Measurements from ENCODE around the gene TOM1L1.

Gene TOM1L1

GRCh38 chr17:54906683-54907082 is 6.0 kb downstream of the TOM1L1 start:
- H3K4me3 ChIP-seq (ENCODE audit: low read length) = no peak overlapping the region
- no peak for TF ChIP-seq CTCF (conservative IDR thresholded peaks at IDR 0.05; ENCODE audit: low read depth, low read length)
- DNase-seq (ENCODE audit: low read depth) = no peak

- TF ChIP-seq CTCF (conservative IDR thresholded peaks at IDR 0.05; ENCODE audit: low read depth, low read length) = no peak
- no peak overlapping the region for H3K4me3 ChIP-seq (ENCODE audit: low read length)
Observed at GRCh38 chr17:54907376-54907775, 6.7 kb downstream of the TOM1L1 start.

GRCh38 chr17:54909766-54910165 is 9.1 kb downstream of the TOM1L1 start:
- no peak for TF ChIP-seq CTCF (conservative IDR thresholded peaks at IDR 0.05; ENCODE audit: low read depth, low read length)
- H3K4me3 ChIP-seq (ENCODE audit: low read length) = no peak overlapping the region
- no peak for DNase-seq (ENCODE audit: low read depth)

More at GRCh38 chr17:54907376-54907775, 6.7 kb downstream of the TOM1L1 start:
- no peak for DNase-seq (ENCODE audit: low read depth)

- no peak for DNase-seq (ENCODE audit: low read depth)
- TF ChIP-seq CTCF (conservative IDR thresholded peaks at IDR 0.05; ENCODE audit: low read depth, low read length) = no peak
- no peak overlapping the region for H3K4me3 ChIP-seq (ENCODE audit: low read length)
Observed at GRCh38 chr17:54916721-54917120, 16.1 kb downstream of the TOM1L1 start.

- DNase-seq (ENCODE audit: low read depth) = no peak
- H3K4me3 ChIP-seq (ENCODE audit: low read length) = no peak overlapping the region
- TF ChIP-seq CTCF (conservative IDR thresholded peaks at IDR 0.05; ENCODE audit: low read depth, low read length) = no peak
Observed at GRCh38 chr17:54919425-54919824, 18.8 kb downstream of the TOM1L1 start.

GRCh38 chr17:54920819-54921218 is 20.2 kb downstream of the TOM1L1 start:
- H3K4me3 ChIP-seq (ENCODE audit: low read length) = no peak overlapping the region
- no peak for TF ChIP-seq CTCF (conservative IDR thresholded peaks at IDR 0.05; ENCODE audit: low read depth, low read length)
- no peak for DNase-seq (ENCODE audit: low read depth)

GRCh38 chr17:54924405-54924804 is 23.8 kb downstream of the TOM1L1 start:
- DNase-seq (ENCODE audit: low read depth) = no peak
- no peak for TF ChIP-seq CTCF (conservative IDR thresholded peaks at IDR 0.05; ENCODE audit: low read depth, low read length)
- H3K4me3 ChIP-seq (ENCODE audit: low read length) = no peak overlapping the region
